Panc1 (cell line): Measurements from ENCODE around the gene ZFP57.

Source experiments
- CTCF ChIP-seq: fragments of 450-650 bp; IDR thresholded peaks from 2 replicates; pipeline ENCODE4 v1.5.1; 2017; ENCODE audit warnings: mild to moderate bottlenecking
- POLR2AphosphoS5 ChIP-seq: IDR thresholded peaks from 2 replicates; pipeline ENCODE4 v1.6.1; 2012; ENCODE audit warnings: mild to moderate bottlenecking, low read depth, low read length, moderate library complexity

- no peak for TF ChIP-seq POLR2AphosphoS5
- TF ChIP-seq CTCF, result no peak
These were observed 48.0 kb downstream of the ZFP57 start, which contains the start of gene GABBR1 for GRCh38 chr6:29632789-29633533.
